HG03060 (cell line): ENCODE data around the gene PPM1A.

Experiments
- ATAC-seq: cut with Tn5 transposase; IDR thresholded peaks from one replicate; pipeline ENCODE4 v1.9.1; 2021; ENCODE audit warnings: low read depth, moderate number of reproducible peaks; ENCODE audit not compliant: unreplicated experiment

PPM1A gene

DNA sequence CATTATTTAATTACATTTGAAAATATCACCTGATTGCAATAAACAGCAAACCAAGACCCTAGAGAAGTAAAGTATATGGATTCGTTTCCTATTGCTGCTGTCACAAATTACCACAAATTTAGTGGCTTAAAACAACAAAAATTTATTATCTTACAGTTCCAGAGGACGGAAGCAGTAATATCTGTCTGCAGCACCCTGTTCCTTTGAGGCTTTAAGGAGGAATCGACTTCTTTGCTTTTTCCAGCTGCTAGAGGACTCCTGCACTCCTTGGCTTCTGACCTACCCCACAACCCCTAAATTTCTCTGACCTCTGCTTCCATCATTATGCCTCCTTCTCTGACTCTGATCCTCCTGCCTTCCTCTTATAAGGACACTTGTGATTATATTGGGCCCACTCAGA is 23.8 kb upstream of the PPM1A start:
- ATAC-seq = no peak

DNA sequence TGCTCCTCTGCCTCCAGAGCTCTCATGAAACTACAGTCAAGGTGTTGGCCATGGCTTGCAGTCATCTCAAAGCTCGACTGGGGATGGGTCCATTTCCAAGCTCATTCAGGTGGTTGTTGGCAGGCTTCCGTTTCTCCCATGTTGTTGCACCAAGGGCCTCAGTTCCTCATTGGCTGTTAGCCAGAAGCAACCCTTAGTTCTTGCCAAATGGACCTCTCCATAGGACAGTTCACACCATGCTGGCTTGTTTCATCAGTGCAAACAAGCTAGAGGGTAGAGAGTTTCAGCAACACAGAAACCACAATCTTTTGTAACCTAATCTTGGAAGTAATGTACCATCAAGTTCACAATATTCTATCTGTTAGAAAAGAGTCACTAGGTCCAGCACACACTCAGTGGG is 22.7 kb upstream of the PPM1A start:
- ATAC-seq = no peak

DNA sequence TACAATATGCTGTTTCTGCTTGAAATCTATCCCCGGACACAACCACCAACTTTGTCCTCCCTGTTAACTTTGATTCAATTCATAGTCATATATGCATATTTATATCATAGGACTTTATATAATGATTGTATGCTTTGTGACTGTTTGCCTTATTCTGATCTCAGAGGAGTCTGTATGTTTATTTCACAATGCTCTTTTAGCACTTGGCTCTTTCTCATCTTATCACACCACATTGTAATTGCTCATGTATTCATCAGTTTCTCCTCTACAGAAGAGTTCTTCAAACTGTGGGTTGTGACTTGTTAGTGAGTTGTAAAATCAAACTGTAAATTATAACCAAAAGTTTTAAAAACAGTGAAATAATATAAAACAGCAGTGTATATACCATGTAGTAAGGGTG is 21.7 kb upstream of the PPM1A start:
- no peak for ATAC-seq

DNA sequence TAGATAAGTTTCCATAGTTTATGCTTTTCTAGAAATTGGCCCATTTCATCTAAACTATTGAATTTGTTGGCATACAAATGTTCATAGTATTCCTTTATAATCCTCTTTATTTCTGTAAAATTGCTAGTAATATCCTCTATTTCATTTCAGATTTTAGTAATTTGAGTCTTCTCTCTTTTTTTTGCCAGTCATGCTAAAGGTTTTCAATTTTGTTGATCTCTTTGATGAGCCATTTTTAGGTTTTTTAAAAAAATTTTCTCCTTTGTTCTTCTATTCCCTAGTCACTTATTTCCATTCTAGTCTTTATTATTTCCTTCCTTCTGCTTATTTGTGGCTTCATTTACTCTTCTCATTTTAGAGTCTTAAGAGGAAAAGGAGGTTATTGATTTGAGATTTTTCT is 19.4 kb upstream of the PPM1A start:
- ATAC-seq = no peak

DNA sequence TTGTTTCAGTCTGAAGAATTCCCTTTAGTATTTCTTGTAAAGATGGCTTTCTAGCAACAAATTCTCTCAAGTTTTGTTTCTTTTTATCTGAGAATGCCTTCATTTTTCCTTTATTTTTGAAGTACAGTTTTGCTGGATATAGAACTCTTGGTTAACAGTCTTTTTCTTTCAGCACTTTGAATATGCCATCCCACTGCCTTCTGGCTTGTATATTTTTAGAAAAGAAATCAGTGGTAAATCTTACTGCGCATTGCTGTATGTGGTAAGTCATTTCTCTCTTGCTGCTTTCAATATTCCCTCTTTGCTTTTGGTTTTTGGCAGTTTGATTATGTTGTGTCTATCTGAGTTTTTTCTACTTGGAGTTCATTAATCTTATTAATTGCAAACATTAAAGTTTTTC is 16.8 kb upstream of the PPM1A start:
- no peak for ATAC-seq

DNA sequence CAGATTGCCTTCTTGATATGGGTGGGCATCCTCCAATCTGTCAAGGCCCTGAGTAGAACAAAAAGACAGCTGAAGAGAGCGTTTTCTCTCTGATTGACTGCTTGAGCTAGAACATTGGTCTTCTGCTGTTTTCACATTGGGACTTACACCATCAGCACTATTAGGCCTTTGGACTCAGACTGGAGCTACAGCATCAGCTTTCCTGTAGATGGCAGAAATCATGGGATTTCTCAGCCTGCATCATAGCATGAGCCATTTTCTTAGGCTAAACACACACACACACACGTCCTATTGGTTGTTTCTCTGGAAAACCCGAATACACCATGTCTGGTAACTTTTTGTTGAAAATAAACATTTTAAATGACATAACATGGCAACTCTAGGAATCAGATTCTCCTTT is 15.8 kb upstream of the PPM1A start:
- ATAC-seq = no peak

DNA sequence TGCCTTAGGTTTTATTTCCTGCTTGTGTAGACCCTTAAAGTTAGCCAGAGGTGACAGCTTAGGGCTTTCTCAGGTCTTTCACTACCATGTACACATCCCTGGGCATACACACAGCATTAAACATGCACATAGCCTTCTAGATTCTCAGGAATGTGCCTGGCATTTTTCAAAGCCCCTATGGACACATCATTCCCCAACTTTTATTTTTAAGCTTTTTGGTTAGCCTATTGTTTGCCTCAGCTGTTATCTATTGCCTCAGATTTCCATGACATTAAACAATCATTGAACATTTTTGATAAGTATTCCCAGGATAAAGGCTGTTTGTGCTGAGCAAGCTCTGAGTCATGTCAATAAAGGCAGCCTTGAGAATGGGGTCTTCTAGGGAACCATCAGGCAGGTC is 15.1 kb upstream of the PPM1A start:
- no peak for ATAC-seq

DNA sequence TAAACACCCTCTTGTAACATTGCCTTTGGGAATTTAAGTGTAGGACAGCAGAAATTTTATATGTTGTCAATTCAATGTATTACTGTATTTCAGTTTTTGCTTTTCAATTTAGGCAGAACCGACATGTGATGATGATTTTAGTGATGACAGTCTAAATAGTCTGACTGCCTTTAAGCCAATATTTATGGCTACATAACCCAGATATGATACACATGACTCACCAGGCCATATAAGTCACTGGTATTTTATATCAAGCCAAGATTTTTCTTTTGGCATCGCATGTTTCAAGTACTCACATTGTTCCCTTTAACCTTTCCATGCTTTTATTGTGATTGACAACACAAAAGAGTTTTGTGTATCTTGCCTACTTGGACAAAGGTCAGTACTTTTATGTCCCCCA is 13.6 kb upstream of the PPM1A start:
- ATAC-seq = no peak

DNA sequence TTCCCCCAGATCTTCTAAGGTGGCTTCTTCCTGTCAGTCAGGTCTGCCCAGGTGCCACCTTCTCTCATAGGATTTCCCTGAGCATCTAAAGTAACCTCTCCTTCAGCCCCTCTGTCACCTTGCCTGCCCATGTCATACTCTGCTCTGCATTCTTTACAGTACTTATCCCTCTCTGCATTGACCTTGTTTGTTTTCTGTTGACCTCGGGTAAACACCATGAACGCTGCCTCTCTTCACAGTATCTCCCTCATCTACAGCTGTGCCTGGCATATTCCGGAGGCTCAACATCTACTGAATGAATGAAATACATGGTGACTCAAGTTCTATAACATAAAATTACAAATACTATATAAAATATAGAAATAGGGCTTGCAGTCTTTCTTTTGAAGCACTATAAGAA is 10.1 kb upstream of the PPM1A start:
- no peak for ATAC-seq

DNA sequence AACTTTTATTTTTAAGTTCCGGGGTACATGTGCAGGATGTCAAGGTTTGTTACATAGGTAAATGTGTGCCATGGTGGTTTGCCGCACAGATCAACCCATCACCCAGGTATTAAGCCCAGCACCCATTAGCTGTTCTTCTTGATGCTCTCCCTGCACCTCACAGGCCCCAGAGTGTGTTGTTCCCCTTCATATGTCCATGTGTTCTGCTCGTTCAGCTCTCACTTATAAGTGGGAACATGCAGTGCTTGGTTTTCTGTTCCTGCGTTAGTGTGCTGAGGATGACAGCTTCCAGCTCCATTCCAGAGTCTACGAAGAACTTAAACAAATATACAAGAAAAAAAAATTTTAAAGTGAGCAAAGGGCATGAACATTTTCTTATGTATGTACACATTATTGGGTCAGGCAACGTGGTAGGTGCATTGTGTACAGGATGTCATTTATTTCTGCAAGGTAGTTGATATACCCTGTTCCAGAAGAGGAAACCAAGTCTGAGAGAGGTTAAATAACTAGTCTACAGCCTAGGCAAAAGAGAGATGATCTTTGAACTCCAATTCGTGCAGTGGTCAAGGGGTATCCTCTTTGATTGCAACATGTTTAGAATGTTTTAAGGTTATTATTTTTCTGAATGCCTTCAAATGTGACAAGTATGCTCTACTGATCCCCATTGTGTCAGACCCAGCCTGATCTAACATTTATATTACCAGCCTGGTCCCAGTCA is 8.7 kb upstream of the PPM1A start:
- no peak for ATAC-seq

DNA sequence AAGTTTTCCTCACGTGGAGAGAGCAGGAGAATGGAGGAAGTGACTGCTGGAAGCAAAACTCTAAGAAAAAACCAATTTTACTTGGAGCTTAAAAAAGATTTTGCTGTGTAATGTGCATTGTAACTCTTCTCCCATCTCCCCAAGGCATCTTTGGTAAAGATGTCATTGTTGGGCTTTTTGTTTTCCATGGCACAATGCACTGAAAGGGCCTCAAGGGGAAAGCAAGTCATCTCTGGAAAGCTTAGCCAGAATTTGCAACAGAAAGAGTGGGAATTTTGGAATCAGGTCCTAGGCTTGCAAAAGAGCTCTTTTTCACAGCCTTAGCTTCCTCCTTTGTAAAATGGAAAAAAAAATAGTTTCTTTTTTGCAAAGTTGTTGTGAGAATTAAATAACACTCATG is 7.9 kb upstream of the PPM1A start:
- ATAC-seq = no peak

DNA sequence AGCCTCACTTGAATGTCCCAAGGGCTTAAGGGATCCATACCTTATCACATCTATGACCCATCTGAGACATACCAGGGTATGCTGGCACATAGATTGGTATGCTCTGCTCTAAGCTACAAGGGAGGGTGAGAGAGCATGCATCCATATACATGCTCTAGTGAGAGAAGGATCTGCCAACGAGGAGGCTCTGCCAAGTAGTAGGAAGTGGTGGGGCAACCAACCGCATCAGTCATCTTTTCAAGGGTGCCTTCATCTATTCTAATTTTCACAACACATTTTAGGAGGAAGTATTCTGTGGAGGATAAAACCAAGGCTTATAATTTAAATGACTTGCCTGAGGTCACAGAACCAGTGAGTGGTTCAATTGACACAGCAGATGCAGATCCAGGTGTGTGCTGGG is 6.6 kb upstream of the PPM1A start:
- ATAC-seq = no peak

DNA sequence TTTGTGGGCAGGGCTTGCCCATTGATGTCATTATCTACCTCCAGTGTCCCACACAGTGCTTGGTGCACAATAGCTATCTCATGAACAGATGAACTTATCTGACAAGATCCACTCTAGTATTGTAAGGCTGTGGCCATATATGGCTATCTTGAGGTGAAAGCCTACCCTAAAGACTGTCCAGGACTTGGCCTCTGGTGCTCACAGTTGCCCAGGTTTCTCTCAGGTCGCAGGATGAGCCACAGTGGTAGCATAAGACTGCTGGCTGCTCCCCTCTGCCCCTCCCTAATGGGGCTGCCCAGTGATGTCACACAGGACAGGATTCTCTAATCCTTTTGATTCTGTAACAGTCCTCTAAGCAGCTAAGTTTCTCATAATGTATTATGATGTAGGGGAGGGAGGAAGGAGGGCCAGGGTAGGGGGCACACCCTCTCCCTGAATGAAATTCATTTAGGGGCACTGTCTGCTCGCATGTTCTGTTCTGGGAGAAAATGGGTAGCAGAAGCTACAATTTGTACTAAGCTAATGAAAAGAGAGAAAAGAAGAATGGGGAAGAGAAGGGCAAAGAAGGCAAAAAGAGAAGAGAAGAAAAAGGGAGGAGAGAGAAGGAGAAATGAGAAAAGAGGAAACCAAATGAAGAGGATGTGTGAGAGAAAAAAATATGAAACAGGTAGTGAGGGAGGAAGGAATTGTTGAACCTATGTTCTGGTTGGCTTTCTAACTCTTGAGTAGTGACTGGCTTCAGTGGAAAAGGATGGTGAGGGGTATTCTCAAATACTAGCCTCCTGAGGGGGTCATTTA is 3.4 kb upstream of the PPM1A start:
- no peak for ATAC-seq

DNA sequence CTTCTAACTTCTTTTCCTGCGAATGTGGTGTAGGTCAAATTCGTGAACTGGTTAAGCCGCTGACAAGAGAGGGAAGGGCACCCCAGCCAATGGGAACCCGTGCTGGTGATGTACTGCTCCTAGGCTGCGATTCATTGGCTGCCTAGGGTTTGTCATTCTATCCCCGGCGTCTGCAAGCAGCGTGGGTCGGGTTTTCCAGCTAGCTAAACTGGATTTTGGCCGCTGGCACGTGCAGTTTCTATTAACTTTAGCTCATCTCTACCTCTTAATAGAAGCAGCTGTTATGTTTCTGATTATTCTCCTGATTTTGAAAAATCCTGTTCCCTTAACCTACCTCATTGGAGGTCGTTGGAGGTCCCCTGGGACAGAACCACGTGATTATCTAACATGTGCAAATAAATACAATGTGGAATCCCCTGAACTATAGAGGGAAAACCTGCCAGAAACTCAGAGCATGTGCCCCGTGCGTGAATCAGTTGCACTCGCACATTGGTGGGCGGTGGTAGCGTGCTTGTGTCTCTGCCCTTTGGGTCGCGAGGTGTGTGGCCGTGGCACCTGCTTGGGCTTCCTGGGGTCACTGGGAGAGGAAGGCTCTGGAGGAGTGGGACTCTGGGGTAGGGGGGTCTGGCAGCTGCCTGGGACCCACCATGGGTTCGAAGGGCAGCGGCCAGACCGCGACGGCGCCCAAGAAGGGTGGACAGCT is 876 bp upstream of the PPM1A start:
- ATAC-seq = peak; percentile 71

DNA sequence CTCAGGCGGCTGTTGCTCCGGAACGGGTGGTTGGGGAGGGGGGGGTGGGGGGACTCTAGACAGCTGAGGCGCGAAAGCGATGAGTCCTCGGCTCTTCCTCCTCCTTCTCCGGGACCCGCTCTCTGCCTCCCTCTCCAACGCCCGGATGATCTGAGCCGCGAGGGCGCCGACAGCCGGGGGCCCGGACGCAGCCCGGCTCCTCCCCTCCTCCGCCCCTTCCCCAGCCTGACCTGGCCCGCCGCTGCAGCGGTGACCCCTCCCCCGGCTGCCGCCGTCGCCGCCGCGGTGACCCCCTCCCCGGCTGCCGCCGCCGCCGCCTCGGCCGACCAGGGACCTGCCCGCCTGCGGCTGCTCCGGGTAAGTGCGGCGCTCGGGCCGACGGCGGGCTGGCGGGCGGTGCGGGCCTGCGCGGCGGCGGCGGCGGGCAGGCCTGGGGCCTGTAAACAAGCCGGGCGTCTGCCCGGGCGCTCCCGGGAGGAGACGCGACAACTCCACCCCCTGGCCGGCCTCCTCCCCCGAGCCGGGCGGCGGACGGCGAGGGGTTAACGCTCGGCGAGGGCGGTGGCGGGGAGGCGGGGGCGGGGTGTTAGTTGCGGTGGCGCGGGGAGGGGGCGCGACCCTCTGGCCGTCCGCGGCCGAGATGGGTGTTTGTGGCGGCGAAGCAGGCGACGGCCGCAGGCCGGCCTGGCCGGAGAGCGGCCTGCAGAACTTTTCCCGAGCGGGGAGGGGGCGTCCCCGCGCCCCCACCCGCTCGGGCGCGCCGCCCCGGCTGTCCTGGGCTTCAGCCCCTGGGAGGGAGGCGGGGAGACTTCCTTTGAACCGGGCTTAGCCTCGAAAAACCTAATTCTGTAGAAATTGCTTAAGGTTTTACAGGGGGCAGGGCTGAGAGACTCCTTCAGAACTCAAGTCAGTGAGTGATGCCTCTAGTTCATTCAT is 568 bp downstream of the PPM1A start:
- no peak for ATAC-seq

DNA sequence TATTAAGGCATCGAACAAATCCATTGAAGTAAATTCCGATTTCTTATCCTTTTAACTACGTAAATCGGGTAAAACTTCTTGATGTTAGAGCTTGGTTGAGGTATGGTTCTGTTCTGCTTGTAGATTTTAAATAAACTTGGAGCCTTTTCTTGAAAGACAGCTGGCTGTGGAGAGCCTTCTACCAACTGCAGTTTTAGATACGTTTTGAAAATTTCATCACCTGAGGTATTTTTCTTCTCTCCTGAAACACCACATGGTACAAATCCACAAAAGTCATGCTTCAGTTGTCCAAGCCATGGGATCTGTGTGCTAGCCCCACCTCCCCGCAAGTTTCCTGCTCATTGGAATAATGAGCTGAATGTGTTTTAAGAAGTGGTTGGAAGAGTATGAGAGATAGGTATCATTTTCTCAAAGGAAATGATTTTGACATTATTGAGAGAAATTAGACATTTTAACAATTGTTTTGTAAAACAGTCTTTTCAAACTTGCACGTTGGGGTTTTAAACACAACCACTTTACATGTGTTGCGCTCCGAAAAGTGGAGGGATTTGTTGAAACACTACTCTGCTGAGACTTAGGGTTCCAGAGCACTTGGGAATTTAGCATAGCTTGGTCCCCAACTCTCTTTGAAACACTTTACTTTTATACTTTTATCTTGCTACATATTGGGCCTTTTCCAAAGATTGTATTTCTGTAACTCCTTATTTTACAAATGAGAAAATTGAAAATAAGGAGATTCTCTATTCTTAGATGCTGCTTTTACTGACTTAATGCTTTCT is 1.4 kb downstream of the PPM1A start:
- ATAC-seq = no peak

DNA sequence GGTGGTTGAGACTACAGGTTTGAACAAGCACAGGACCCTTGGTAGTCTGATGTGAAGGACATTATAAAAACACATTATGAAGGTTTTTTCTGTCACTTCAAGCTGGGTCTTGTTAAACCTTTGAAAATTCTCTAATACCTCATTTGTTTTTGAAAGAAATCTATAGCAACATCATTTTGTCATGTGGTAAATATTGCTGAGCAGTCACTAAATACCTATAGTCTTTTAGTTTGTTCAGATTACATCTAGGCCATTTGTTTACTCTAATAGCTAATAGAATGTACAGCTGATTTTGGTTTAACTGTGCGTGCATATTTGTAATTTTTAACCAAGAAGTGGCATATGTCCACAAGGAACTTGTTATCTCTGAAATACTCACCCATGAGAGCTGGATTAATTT is 2.9 kb downstream of the PPM1A start:
- ATAC-seq = no peak

DNA sequence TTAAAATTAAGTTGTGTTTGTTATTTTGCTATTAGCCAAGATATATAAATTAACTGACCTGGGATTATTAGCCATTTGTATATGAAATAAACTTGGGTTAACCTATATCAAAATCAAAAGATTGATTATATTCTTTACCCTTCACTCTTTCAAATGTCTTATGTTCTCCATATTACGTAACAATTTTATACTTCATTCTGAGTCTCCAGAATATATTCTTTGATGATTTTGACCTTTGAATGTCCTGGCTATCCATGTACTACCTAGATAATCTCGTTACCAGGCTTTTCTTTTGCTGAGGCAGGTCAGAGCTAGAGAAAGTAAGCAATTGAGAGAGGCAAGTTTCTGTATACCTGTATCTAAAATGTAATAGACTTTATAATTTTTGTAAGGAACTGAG is 3.6 kb downstream of the PPM1A start:
- ATAC-seq = no peak

DNA sequence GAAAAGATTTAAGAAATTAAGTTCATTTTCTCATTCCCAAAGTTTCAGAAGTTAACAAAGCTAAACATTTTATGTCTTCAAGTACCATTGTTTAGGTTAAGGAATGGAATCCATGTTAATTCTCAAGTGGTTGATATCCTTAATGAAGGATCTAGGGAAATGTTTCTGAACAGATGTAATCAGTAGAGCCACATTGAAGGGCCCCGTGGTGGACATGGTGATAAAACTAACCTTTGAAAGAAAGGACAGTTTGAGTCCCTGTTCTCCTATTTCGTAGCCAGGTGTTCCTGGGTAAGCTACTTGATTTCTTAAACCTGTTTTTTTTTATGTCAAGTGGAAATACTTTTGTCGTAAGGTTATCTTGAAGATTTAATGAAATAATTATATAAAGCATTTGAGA is 4.6 kb downstream of the PPM1A start:
- no peak for ATAC-seq

DNA sequence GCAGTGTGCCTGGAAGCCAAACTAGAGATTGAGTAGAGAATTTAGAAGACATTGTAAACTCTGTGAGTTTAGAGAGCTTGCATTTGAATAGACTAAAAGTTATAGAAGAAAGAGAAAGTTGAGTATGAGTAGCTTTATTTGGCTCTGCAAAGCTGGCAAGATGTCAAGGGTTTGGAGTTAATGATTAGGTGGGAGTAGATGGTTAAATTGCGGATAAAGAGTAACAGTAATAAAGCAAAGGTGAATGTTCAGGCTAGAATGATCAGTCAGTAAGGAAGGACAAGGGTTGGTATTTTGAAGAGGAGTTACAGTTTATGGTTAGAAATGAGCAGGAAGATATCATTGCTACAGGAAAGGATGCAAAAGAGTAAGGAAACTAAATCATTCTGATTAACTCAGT is 5.2 kb downstream of the PPM1A start:
- no peak for ATAC-seq
